Thyroid gland (tissue), 4 donors: ENCODE data around the gene IKBKG.
"Not testable (repeated sequence)": the region's sequence is repeated elsewhere in the genome, so short reads cannot be mapped to it uniquely, and the experiment has no call there.

Source experiments
- CTCF ChIP-seq, 6 experiments: fragments of 200-600 bp in 3 of 6; fragments of 450-650 bp in 3 of 6; sonication (generic) in 3 of 6; IDR thresholded peaks; one replicate each; pipeline ENCODE4 v1.5.1; 2016 to 2019; ENCODE audit warnings: antibody characterized with exemption in 6 of 6, mild to moderate bottlenecking in 2 of 6, inconsistent platforms in 1 of 6, moderate library complexity in 1 of 6
- POLR2A ChIP-seq, 2 donors: fragments of 450-650 bp; IDR thresholded peaks; one replicate each; pipeline ENCODE4 v1.6.1; 2017; ENCODE audit warnings: antibody characterized with exemption in 2 of 2, mild to moderate bottlenecking in 2 of 2, moderate library complexity in 1 of 2

GRCh38 chrX:154501423-154501822 lies 46.0 kb upstream of the IKBKG start:
- not testable (repeated sequence) for TF ChIP-seq CTCF, POLR2A (IDR thresholded peaks at IDR 0.05)
